ENCODE data around the gene ZNF225. TPM values are rescaled to one million over a fixed set of nuclear protein-coding genes. Genes with fewer than 3 reads are reported as not detected.

The ZNF225 gene
- total RNA-seq: 7.1 and 10.3 TPM in 2 replicates

DNA sequence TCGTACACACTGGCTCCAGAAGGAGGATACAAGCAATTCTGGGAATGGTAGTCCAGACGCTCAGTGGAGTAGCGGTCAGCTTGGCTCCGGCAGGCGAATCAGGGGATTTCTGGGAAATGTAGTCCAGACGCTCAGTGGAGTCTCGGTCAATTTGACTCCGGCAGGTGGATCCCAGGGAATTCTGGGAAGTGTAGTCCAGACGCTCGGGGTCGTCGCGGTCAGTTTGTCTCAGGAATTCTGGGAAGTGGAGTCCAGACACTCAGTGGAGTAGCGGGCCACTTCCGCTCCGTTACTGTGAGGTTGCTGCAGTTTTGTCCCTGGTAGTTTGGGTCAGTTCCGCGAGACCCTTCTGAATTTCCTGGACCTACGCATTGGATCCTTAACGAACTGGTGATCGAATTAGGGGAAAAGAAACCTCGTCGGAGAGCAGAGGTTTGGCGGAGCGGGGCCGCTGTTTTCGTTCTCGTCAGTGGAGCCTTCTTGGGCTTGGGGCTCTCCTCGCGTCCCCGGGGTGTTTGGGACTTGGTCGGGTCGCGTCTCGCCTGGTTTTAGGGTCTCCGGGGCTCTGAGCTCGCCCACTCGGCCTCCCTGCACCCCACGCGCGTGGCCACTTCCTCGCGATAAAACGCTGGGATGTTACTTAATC lies at the start of gene ZNF225:
Gene ZNF225, plus strand, starts transcription at position 262 of the 646 bp plus-strand sequence. CDS start 2,429 bp downstream, outside the sequence.

DNA sequence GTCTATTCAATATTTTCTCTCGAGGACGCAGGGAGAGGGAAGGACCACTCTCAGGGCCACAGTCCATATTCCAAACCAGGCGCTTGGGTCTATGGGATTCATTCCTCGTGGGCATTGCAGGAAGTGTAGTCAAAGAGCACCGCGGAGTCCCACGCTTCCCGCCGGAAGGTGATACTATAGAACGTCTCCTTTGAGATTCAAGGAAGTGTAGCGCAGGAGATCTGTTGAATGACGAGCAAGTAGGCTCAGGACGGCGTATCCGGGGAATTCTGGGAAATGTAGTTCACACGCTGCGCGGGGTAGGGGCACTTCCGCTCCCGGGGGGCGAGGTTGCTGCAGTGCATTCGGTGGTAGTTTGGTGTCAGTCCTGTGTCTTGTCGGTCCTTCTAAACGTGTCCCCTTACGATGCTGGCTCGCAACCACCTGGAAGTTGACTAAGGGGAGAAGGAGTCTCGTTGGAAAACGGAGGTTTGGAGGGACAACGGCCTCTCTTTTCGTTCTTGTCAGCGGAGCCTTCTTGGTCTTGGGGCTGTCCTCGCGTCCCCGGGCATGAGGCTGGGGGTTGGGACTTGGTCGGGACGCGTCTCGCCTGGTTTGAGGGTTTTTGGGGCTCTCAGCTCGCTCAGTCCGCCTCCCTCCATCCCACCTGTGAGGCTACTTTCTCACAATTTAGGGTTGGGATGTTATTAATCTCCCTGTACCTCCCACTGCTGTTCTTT lies 41.2 kb upstream of the ZNF225 start, which contains the start of gene ZNF284:
Gene ZNF284, plus strand, starts transcription at position 336 of the 719 bp plus-strand sequence. CDS start 4,231 bp downstream, outside the sequence.

GRCh38 chr19:44093931-44094765 lies 19.1 kb upstream of the ZNF225 start, which contains the start of gene ZNF224:
TSS of gene ZNF224 (plus strand) at chr19:44094361. CDS start at chr19:44097874, 3,513 bp downstream.

GRCh38 chr19:44141191-44142058 lies 28.2 kb downstream of the ZNF225 start, which contains the start of gene ZNF234:
TSS of gene ZNF234 (plus strand) at chr19:44141554. CDS start at chr19:44144633, 3,079 bp downstream.

DNA sequence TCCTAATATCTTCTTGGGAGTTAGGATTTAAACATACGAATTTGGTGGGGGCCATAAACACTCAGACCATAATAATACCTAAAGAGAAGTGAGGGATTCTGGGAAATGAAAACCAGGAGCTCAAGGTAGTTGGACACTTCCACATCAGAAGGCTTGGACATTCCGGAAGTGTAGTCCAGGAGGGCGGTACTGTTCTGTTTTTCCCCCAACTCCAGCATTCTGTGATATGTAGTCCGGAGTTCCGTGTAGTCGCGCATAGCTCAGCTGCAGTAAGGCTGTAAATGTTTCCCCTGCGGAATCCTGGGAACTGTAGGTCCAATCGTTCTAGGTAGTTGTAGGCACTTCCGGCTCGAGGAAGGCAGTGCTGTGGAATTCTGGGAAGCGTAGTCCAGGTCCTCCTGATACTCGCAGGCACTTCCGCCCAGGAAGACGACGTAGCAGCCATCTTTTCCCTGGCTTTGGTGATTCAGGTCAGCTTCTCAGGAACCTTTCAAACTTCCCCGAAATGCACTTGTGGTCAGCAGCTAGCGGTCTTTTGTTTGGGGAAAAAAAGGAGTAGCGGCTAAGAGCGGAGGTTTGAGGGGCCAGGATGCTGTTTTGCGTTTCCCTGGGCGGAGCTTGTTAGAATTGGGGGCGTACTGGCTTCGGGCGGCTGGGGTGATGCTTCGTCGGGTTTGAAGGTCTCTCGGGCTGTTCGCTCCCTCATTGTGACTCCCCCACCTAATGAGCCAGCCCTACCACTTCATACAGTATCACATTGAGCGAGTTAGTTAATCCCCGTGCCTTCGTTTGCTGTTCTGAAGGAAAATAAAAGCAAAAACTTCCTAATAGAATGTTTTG lies 51.7 kb downstream of the ZNF225 start, which contains the start of gene ZNF226:
Gene ZNF226, plus strand, starts transcription at position 428 of the 840 bp plus-strand sequence. CDS start 4,981 bp downstream, outside the sequence.

Small RNA genes lying within 50 kb of the gene (small RNA-seq; reads per million reads assigned to genes)
- gene RNU6-902P: not detected

Other genes starting within 250 kb of the ZNF225 start
- 1.3 and 5.9 TPM in 2 replicates for gene ZNF404, start 229.4 kb upstream of the ZNF225 start, total RNA-seq
- gene ZNF45, start 178.1 kb upstream of the ZNF225 start, total RNA-seq: 13.9 and 22.3 TPM in 2 replicates
- 10.5 and 15.5 TPM in 2 replicates for gene ZNF221, start 162.2 kb upstream of the ZNF225 start, total RNA-seq
- 9.9 and 11.7 TPM in 2 replicates for gene ZNF155, start 129.2 kb upstream of the ZNF225 start, total RNA-seq
- 4.8 and 5.2 TPM in 2 replicates for gene ZNF230, start 110.4 kb upstream of the ZNF225 start, total RNA-seq
- gene ZNF222, start 88.0 kb upstream of the ZNF225 start, total RNA-seq: 7.2 and 11.3 TPM in 2 replicates
- 6.4 and 7.1 TPM in 2 replicates for gene ZNF223, start 61.4 kb upstream of the ZNF225 start, total RNA-seq
- gene ZNF284, start 41.2 kb upstream of the ZNF225 start, total RNA-seq: 4.6 and 5.6 TPM in 2 replicates
- gene ZNF224, start 19.0 kb upstream of the ZNF225 start, total RNA-seq: 35.7 and 37.9 TPM in 2 replicates
- gene ZNF234, start 28.2 kb downstream of the ZNF225 start, total RNA-seq: 16.4 and 16.5 TPM in 2 replicates
- 26.7 and 27.1 TPM in 2 replicates for gene ZNF226, start 51.7 kb downstream of the ZNF225 start, total RNA-seq
- 21.8 and 25.3 TPM in 2 replicates for gene ZNF227, start 99.1 kb downstream of the ZNF225 start, total RNA-seq
- 0.91 and 1.3 TPM in 2 replicates for gene ZNF233, start 146.5 kb downstream of the ZNF225 start, total RNA-seq
- gene ZNF235, start 191.6 kb downstream of the ZNF225 start, total RNA-seq: 3.0 and 5.1 TPM in 2 replicates
- 9.8 and 11.1 TPM in 2 replicates for gene ZNF112, start 243.3 kb downstream of the ZNF225 start, total RNA-seq